Measurements from ENCODE around the gene GALNT18.

Gene GALNT18

GRCh38 chr11:11338304-11338703 lies 283.5 kb downstream of the GALNT18 start:
- no peak for DNase-seq

GRCh38 chr11:11336664-11337063 lies 285.1 kb downstream of the GALNT18 start:
- no peak for DNase-seq

- DNase-seq: no peak
Measured at GRCh38 chr11:11335043-11335442, 286.8 kb downstream of the GALNT18 start.

- DNase-seq: no peak
Measured at GRCh38 chr11:11334607-11335006, 287.2 kb downstream of the GALNT18 start.

GRCh38 chr11:11332141-11332710 lies 289.6 kb downstream of the GALNT18 start:
- no peak for DNase-seq

- DNase-seq: no peak
Measured at GRCh38 chr11:11329062-11329806, 292.6 kb downstream of the GALNT18 start.

GRCh38 chr11:11324090-11324489 lies 297.7 kb downstream of the GALNT18 start:
- DNase-seq: no peak

- no peak for DNase-seq
Measured at GRCh38 chr11:11322101-11322500, 299.7 kb downstream of the GALNT18 start.

- no peak for DNase-seq
Measured at GRCh38 chr11:11320825-11321224, 301.0 kb downstream of the GALNT18 start.

GRCh38 chr11:11318961-11319360 lies 302.8 kb downstream of the GALNT18 start:
- DNase-seq: no peak

GRCh38 chr11:11318461-11318860 lies 303.3 kb downstream of the GALNT18 start:
- no peak for DNase-seq

- DNase-seq: no peak
Measured at GRCh38 chr11:11316651-11317230, 305.1 kb downstream of the GALNT18 start.

GRCh38 chr11:11313902-11314692 lies 307.7 kb downstream of the GALNT18 start:
- no peak for DNase-seq

GRCh38 chr11:11313426-11313825 lies 308.4 kb downstream of the GALNT18 start:
- DNase-seq: no peak

GRCh38 chr11:11312738-11313137 lies 309.1 kb downstream of the GALNT18 start:
- DNase-seq: no peak

- DNase-seq: peak in 1 of 5 experiments; percentile 26
Measured at GRCh38 chr11:11311169-11311568, 310.6 kb downstream of the GALNT18 start.

- DNase-seq: no peak
Measured at GRCh38 chr11:11309906-11310305, 311.9 kb downstream of the GALNT18 start.

GRCh38 chr11:11308249-11308648 lies 313.6 kb downstream of the GALNT18 start:
- no peak for DNase-seq

GRCh38 chr11:11306855-11307254 lies 314.9 kb downstream of the GALNT18 start:
- no peak for DNase-seq

GRCh38 chr11:11304550-11304949 lies 317.3 kb downstream of the GALNT18 start:
- no peak for DNase-seq

GRCh38 chr11:11302565-11302964 lies 319.2 kb downstream of the GALNT18 start:
- DNase-seq: no peak

- no peak for DNase-seq
Measured at GRCh38 chr11:11301212-11301611, 320.6 kb downstream of the GALNT18 start.

GRCh38 chr11:11297578-11297977 lies 324.2 kb downstream of the GALNT18 start:
- no peak for DNase-seq
